Measurements from ENCODE around the gene PEPD. TPM values are rescaled to one million over a fixed set of nuclear protein-coding genes. Genes with fewer than 3 reads are reported as not detected.
A peak's percentile ranks its signal among the peaks of the same experiment; 100 is the strongest.

Gene PEPD
- total RNA-seq, 1 experiment from 2014 or later = 83.1 TPM

DNA sequence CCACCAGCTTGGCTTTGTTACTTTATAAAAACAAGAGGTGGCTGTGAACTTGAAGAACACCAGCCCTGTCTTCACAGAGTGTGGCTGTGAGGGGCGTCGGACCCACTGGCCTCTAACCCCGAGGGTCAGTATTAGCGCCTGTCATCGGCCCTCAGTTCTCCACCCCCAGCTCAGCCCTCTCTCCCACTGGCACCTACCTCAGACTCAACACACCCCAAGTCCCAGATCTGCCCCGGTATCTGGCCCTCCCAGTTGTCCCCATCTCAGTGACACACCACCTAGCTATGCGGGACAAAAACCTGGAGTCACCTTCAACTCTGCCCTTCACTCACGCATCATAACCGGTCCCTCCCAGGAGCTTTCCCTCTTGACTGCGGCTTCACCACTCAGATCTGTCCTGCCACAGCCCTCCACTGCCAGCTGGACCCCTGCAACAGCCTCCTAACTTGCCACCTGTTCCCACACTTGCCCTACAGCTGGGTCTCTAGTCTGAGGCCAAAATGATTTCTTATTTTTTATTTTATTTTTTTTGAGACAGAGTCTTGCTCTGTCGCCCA is 45.4 kb downstream of the PEPD start:
- ChIA-PET CTCF (no interaction called here), POLR2A (no interaction called here)
- H3K9me3 Mint-ChIP-seq = peaks cover 18% of the 10 kb centered on the region
- no peak overlapping the region for H3K4me3 Mint-ChIP-seq
- ATAC-seq (no peak), DNase-seq (ENCODE audit: low spot score) (peak; percentile 3)
- no peak overlapping the region for H3K27ac Mint-ChIP-seq
- no peaks in the 10 kb centered on the region for H3K4me1 Mint-ChIP-seq
- no peaks in the 10 kb centered on the region for H3K27me3 Mint-ChIP-seq (ENCODE audit: low read depth)
- H3K36me3 Mint-ChIP-seq = peaks cover 34% of the 10 kb centered on the region
- no peak for TF ChIP-seq PRRX2 (CRISPR knock-in tag; IDR thresholded peaks at IDR 0.05)
- no peak for TF ChIP-seq E2F4 (CRISPR knock-in tag; IDR thresholded peaks at IDR 0.05; ENCODE audit: borderline replicate concordance, low read depth)
- no peak for TF ChIP-seq TEAD4 (CRISPR knock-in tag; IDR thresholded peaks at IDR 0.05)
- TF ChIP-seq ZBTB21 (CRISPR knock-in tag; IDR thresholded peaks at IDR 0.05; ENCODE audit: borderline replicate concordance) = no peak
- TF ChIP-seq ZMAT4 (CRISPR knock-in tag; IDR thresholded peaks at IDR 0.05) = no peak
- no peak for TF ChIP-seq ZNF317 (CRISPR knock-in tag; IDR thresholded peaks at IDR 0.05; ENCODE audit: borderline replicate concordance, low read depth)
- no peak for TF ChIP-seq HMGA2 (CRISPR knock-in tag; IDR thresholded peaks at IDR 0.05)
- TF ChIP-seq, protein P1, sequence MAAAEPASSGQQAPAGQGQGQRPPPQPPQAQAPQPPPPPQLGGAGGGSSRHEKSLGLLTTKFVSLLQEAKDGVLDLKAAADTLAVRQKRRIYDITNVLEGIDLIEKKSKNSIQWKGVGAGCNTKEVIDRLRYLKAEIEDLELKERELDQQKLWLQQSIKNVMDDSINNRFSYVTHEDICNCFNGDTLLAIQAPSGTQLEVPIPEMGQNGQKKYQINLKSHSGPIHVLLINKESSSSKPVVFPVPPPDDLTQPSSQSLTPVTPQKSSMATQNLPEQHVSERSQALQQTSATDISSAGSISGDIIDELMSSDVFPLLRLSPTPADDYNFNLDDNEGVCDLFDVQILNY (CRISPR knock-in tag; IDR thresholded peaks at IDR 0.05) = no peak
- no peak for TF ChIP-seq NFATC4 (CRISPR knock-in tag; IDR thresholded peaks at IDR 0.05)
- TF ChIP-seq TEAD1 (CRISPR knock-in tag; IDR thresholded peaks at IDR 0.05) = no peak
- TF ChIP-seq TP53 (CRISPR knock-in tag; IDR thresholded peaks at IDR 0.05) = no peak
- no peak for TF ChIP-seq ATF1 (CRISPR knock-in tag; IDR thresholded peaks at IDR 0.05)
- no peak for TF ChIP-seq GABPB1 (CRISPR knock-in tag; IDR thresholded peaks at IDR 0.05)
- no peak for TF ChIP-seq AFF4 (CRISPR knock-in tag; IDR thresholded peaks at IDR 0.05; ENCODE audit: borderline replicate concordance)
- TF ChIP-seq, protein P2, sequence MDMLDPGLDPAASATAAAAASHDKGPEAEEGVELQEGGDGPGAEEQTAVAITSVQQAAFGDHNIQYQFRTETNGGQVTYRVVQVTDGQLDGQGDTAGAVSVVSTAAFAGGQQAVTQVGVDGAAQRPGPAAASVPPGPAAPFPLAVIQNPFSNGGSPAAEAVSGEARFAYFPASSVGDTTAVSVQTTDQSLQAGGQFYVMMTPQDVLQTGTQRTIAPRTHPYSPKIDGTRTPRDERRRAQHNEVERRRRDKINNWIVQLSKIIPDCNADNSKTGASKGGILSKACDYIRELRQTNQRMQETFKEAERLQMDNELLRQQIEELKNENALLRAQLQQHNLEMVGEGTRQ (CRISPR knock-in tag; IDR thresholded peaks at IDR 0.05) = no peak
- TF ChIP-seq NR3C1 (CRISPR knock-in tag; conservative IDR thresholded peaks at IDR 0.05; ENCODE audit: low read depth) = no peak

- H3K4me1 Mint-ChIP-seq = no peaks in the 10 kb centered on the region
- POLR2A ChIA-PET = no interaction called here
- H3K4me3 Mint-ChIP-seq = no peak overlapping the region
- peaks cover 19% of the 10 kb centered on the region; the same call in 1 of the 2 replicates for H3K36me3 Mint-ChIP-seq
- ATAC-seq = no peak
- H3K27ac Mint-ChIP-seq = no peak overlapping the region
- CTCF ChIA-PET = no interaction called here
- H3K9me3 Mint-ChIP-seq = peaks cover 3% of the 10 kb centered on the region
- H3K27me3 Mint-ChIP-seq (ENCODE audit: low read depth) = no peaks in the 10 kb centered on the region
- DNase-seq (ENCODE audit: low spot score) = no peak
- TF ChIP-seq TCF7 (CRISPR knock-in tag; IDR thresholded peaks at IDR 0.05; ENCODE audit: low read depth) (no peak), ZNF425 (CRISPR knock-in tag; conservative IDR thresholded peaks at IDR 0.05) (no peak)
- TF ChIP-seq, protein P3, sequence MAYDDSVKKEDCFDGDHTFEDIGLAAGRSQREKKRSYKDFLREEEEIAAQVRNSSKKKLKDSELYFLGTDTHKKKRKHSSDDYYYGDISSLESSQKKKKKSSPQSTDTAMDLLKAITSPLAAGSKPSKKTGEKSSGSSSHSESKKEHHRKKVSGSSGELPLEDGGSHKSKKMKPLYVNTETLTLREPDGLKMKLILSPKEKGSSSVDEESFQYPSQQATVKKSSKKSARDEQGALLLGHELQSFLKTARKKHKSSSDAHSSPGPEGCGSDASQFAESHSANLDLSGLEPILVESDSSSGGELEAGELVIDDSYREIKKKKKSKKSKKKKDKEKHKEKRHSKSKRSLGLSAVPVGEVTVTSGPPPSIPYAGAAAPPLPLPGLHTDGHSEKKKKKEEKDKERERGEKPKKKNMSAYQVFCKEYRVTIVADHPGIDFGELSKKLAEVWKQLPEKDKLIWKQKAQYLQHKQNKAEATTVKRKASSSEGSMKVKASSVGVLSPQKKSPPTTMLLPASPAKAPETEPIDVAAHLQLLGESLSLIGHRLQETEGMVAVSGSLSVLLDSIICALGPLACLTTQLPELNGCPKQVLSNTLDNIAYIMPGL (CRISPR knock-in tag; IDR thresholded peaks at IDR 0.05) = no peak
- TF ChIP-seq, protein P4, sequence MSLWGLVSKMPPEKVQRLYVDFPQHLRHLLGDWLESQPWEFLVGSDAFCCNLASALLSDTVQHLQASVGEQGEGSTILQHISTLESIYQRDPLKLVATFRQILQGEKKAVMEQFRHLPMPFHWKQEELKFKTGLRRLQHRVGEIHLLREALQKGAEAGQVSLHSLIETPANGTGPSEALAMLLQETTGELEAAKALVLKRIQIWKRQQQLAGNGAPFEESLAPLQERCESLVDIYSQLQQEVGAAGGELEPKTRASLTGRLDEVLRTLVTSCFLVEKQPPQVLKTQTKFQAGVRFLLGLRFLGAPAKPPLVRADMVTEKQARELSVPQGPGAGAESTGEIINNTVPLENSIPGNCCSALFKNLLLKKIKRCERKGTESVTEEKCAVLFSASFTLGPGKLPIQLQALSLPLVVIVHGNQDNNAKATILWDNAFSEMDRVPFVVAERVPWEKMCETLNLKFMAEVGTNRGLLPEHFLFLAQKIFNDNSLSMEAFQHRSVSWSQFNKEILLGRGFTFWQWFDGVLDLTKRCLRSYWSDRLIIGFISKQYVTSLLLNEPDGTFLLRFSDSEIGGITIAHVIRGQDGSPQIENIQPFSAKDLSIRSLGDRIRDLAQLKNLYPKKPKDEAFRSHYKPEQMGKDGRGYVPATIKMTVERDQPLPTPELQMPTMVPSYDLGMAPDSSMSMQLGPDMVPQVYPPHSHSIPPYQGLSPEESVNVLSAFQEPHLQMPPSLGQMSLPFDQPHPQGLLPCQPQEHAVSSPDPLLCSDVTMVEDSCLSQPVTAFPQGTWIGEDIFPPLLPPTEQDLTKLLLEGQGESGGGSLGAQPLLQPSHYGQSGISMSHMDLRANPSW (CRISPR knock-in tag; conservative IDR thresholded peaks at IDR 0.05; ENCODE audit: low read depth) = no peak
Measured at GRCh38 chr19:33473653-33474305, 47.8 kb downstream of the PEPD start.

Data from WTC11 (cell line).